ENCODE measurements around the gene HABP2. TPM values are rescaled to one million over a fixed set of nuclear protein-coding genes. Genes with fewer than 3 reads are reported as not detected.

Gene HABP2
- total RNA-seq, 1 experiment from 2014 or later: not detected

GRCh38 chr10:113617086-113617485, 64.2 kb downstream of the HABP2 start:
- Mint-ChIP-seq H3K4me1 (peaks cover 67 to 68% of the 10 kb centered on the region in 2 experiments), H3K9me3 (no peaks in the 10 kb centered on the region), H3K4me3 (peak overlapping the region; percentile 11 to 66; a peak in 4 of 5 replicates), H3K36me3 (ENCODE audit: insufficient read depth in 1 of 3, low read depth in 3 of 3) (no peaks in the 10 kb centered on the region; a peak in 1 of 7 replicates), H3K27ac (peak overlapping the region in 2 of 3 experiments; percentile 20 to 88; a peak in 3 of 7 replicates), H3K27me3 (ENCODE audit: low read depth) (peaks cover 68% of the 10 kb centered on the region)
- peaks cover 10% of the 10 kb centered on the region; the same call in 1 of the 2 replicates for H3K4me1 ChIP-seq (ENCODE audit: insufficient read depth, low read length)
- H2AFZ ChIP-seq (ENCODE audit: low read length): no peak overlapping the region
- H4K8ac ChIP-seq (replicated peaks; ENCODE audit: insufficient read length, low read depth, low read length): no peak overlapping the region
- H4K5ac ChIP-seq (ENCODE audit: insufficient read length, low read depth, low read length): no peak overlapping the region
- no peak overlapping the region for H3K27ac ChIP-seq (ENCODE audit: insufficient read length, low read depth, low read length)
- peak overlapping the region; percentile 49 for H3K4me2 ChIP-seq (ENCODE audit: insufficient read depth, insufficient read length, low read length)
- no peaks in the 10 kb centered on the region for H3K9me3 ChIP-seq (ENCODE audit: control insufficient read depth, low read depth, low read length)
- H3K79me2 ChIP-seq (ENCODE audit: insufficient read depth, low read length): no peaks in the 10 kb centered on the region
- H3K23ac ChIP-seq (ENCODE audit: insufficient read length, low read depth, low read length): no peak overlapping the region
- H3T11ph ChIP-seq (ENCODE audit: low read length): no peak overlapping the region
- H2BK12ac ChIP-seq (ENCODE audit: insufficient read length, low read depth, low read length): no peak overlapping the region
- no peak overlapping the region for H4K91ac ChIP-seq (ENCODE audit: insufficient read length, low read depth, low read length)
- no peak overlapping the region for H3K14ac ChIP-seq (ENCODE audit: insufficient read depth, low read length)
- no peak overlapping the region for H3K9ac ChIP-seq (ENCODE audit: extremely low read depth, insufficient read length, low read length)
- no peak overlapping the region for H2BK120ac ChIP-seq (ENCODE audit: low read depth, low read length, poor library complexity, severe bottlenecking)
- no peaks in the 10 kb centered on the region for H4K20me1 ChIP-seq (ENCODE audit: control insufficient read depth, insufficient read depth, insufficient read length)
- H3K23me2 ChIP-seq (ENCODE audit: insufficient read length, low read depth, low read length, poor library complexity, severe bottlenecking): no peaks in the 10 kb centered on the region
- H3K27me3 ChIP-seq (ENCODE audit: insufficient read depth, low read length): no peaks in the 10 kb centered on the region; the same call in 1 of the 2 replicates
- H3K79me1 ChIP-seq (ENCODE audit: insufficient read depth, low read depth, low read length, poor library complexity, severe bottlenecking): no peaks in the 10 kb centered on the region
- no peak overlapping the region for H3K56ac ChIP-seq (ENCODE audit: insufficient read length, low read depth, low read length)
- no peak overlapping the region for H3K4ac ChIP-seq (ENCODE audit: low read depth, low read length)
- H3K18ac ChIP-seq (ENCODE audit: insufficient read length, low read depth, low read length): no peak overlapping the region
- no peak overlapping the region for H2BK15ac ChIP-seq (ENCODE audit: low read depth, low read length)
- no peak for TF ChIP-seq CTCF (conservative IDR thresholded peaks at IDR 0.05)
- H2BK5ac ChIP-seq (ENCODE audit: insufficient read length, low read length): no peak overlapping the region
- DNase-seq: no peak
- H2BK20ac ChIP-seq (ENCODE audit: low read depth, low read length, poor library complexity, severe bottlenecking): no peak overlapping the region
- H2AK5ac ChIP-seq (ENCODE audit: insufficient read length, low read length): no peak overlapping the region
- no CpG with 5 or more reads among the region's 7 CpGs for WGBS (ENCODE audit: extremely low coverage, insufficient read length, low lambda C conversion rate)
